ENCODE results near the gene PRG2. TPM values are rescaled to one million over a fixed set of nuclear protein-coding genes. Genes with fewer than 3 reads are reported as not detected.

Gene PRG2
- total RNA-seq, 1 donor, result not detected

GRCh38 chr11:57370941-57371340 is 19.5 kb downstream of the PRG2 start:
- H3K4me3 ChIP-seq (ENCODE audit: low read depth, low read length), result no peak overlapping the region
- DNase-seq (ENCODE audit: low read depth), result no peak
- TF ChIP-seq CTCF (IDR thresholded peaks at IDR 0.05; ENCODE audit: insufficient read depth, low read depth, low read length), result no peak

- TF ChIP-seq CTCF (IDR thresholded peaks at IDR 0.05; ENCODE audit: insufficient read depth, low read depth, low read length), result no peak
- no peak overlapping the region for H3K4me3 ChIP-seq (ENCODE audit: low read depth, low read length)
- no peak for DNase-seq (ENCODE audit: low read depth)
These were observed 20.2 kb downstream of the PRG2 start for GRCh38 chr11:57370251-57370650.

- no peak for DNase-seq (ENCODE audit: low read depth)
- TF ChIP-seq CTCF (IDR thresholded peaks at IDR 0.05; ENCODE audit: insufficient read depth, low read depth, low read length), result no peak
- no peak overlapping the region for H3K4me3 ChIP-seq (ENCODE audit: low read depth, low read length)
These were observed 21.6 kb downstream of the PRG2 start for GRCh38 chr11:57368845-57369232.

GRCh38 chr11:57368106-57368844 is 22.2 kb downstream of the PRG2 start:
- TF ChIP-seq CTCF (IDR thresholded peaks at IDR 0.05; ENCODE audit: insufficient read depth, low read depth, low read length), result no peak
- no peak for DNase-seq (ENCODE audit: low read depth)
- H3K4me3 ChIP-seq (ENCODE audit: low read depth, low read length), result no peak overlapping the region

- H3K4me3 ChIP-seq (ENCODE audit: low read depth, low read length), result no peak overlapping the region
- no peak for DNase-seq (ENCODE audit: low read depth)
- no peak for TF ChIP-seq CTCF (IDR thresholded peaks at IDR 0.05; ENCODE audit: insufficient read depth, low read depth, low read length)
These were observed 25.4 kb downstream of the PRG2 start for GRCh38 chr11:57364851-57365660.

GRCh38 chr11:57363131-57364080 is 27.0 kb downstream of the PRG2 start:
- H3K4me3 ChIP-seq (ENCODE audit: low read depth, low read length), result no peak overlapping the region
- TF ChIP-seq CTCF (IDR thresholded peaks at IDR 0.05; ENCODE audit: insufficient read depth, low read depth, low read length), result no peak
- no peak for DNase-seq (ENCODE audit: low read depth)

Data from fibroblast of villous mesenchyme (primary cell).